ENCODE data around the gene NOTCH2.

Gene NOTCH2

GRCh38 chr1:119971710-119972570 lies 97.5 kb downstream of the NOTCH2 start:
- DNase-seq = no peak

GRCh38 chr1:119968601-119969000 lies 100.9 kb downstream of the NOTCH2 start:
- DNase-seq = no peak

- peak; percentile 84 for DNase-seq
Measured at GRCh38 chr1:119968068-119968492, 101.4 kb downstream of the NOTCH2 start.

- no peak for DNase-seq
Measured at GRCh38 chr1:119966681-119967080, 102.8 kb downstream of the NOTCH2 start.

GRCh38 chr1:119966020-119966419 lies 103.4 kb downstream of the NOTCH2 start:
- DNase-seq = no peak

- DNase-seq = no peak
Measured at GRCh38 chr1:119964673-119965363, 104.6 kb downstream of the NOTCH2 start.

GRCh38 chr1:119962296-119962968 lies 107.0 kb downstream of the NOTCH2 start:
- no peak for DNase-seq

GRCh38 chr1:119960501-119960900 lies 109.0 kb downstream of the NOTCH2 start:
- DNase-seq = no peak

- no peak for DNase-seq
Measured at GRCh38 chr1:119959268-119960220, 109.9 kb downstream of the NOTCH2 start.

- DNase-seq = no peak
Measured at GRCh38 chr1:119958223-119958622, 111.2 kb downstream of the NOTCH2 start.

- no peak for DNase-seq
Measured at GRCh38 chr1:119956306-119956705, 113.2 kb downstream of the NOTCH2 start.

GRCh38 chr1:119954476-119955422 lies 114.7 kb downstream of the NOTCH2 start:
- DNase-seq = peak; percentile 8

- peak; percentile 25 for DNase-seq
Measured at GRCh38 chr1:119953266-119953998, 116.0 kb downstream of the NOTCH2 start.

GRCh38 chr1:119952496-119952895 lies 117.0 kb downstream of the NOTCH2 start:
- no peak for DNase-seq

GRCh38 chr1:119948342-119949214 lies 120.9 kb downstream of the NOTCH2 start:
- DNase-seq = peak; percentile 78

- DNase-seq = no peak
Measured at GRCh38 chr1:119947468-119947867, 122.0 kb downstream of the NOTCH2 start.

- DNase-seq = no peak
Measured at GRCh38 chr1:119946724-119947123, 122.7 kb downstream of the NOTCH2 start.

GRCh38 chr1:119943216-119943615 lies 126.2 kb downstream of the NOTCH2 start:
- no peak for DNase-seq

- DNase-seq = no peak
Measured at GRCh38 chr1:119941392-119941791, 128.1 kb downstream of the NOTCH2 start.
